Liver (tissue), 9 donors: ENCODE data around the gene SNCAIP. TPM values are rescaled to one million over a fixed set of nuclear protein-coding genes. Genes with fewer than 3 reads are reported as not detected.

Experiments
- DNase-seq: peaks from one replicate; pipeline ENCODE4 v3.0.0-alpha.2; 2017; ENCODE audit warnings: low spot score
- H3K27ac ChIP-seq, 2 donors: one replicate each; pipeline ENCODE4 v1.7.0; 2013; ENCODE audit warnings: inconsistent platforms in 2 of 2, low read length in 2 of 2, control low read depth in 1 of 2, low read depth in 1 of 2, mild to moderate bottlenecking in 1 of 2
- H3K27me3 ChIP-seq, 4 donors: one replicate each; pipeline versions ENCODE4 v1.6.1 to v1.7.0; 2013; ENCODE audit warnings: low read length in 3 of 4, inconsistent platforms in 1 of 4, mild to moderate bottlenecking in 1 of 4, moderate library complexity in 1 of 4; ENCODE audit not compliant: control insufficient read depth in 4 of 4, insufficient read depth in 4 of 4
- H3K36me3 ChIP-seq, 4 donors: one replicate each; pipeline versions ENCODE4 v1.6.1 to v1.7.0; 2013; ENCODE audit warnings: low read length in 3 of 4, mild to moderate bottlenecking in 3 of 4, low read depth in 1 of 4, moderate library complexity in 1 of 4; ENCODE audit not compliant: control insufficient read depth in 4 of 4, insufficient read depth in 3 of 4
- H3K4me1 ChIP-seq, 4 donors: one replicate each; pipeline versions ENCODE4 v1.6.1 to v1.7.0; 2013; ENCODE audit warnings: low read length in 3 of 4, mild to moderate bottlenecking in 3 of 4, moderate library complexity in 1 of 4; ENCODE audit not compliant: control insufficient read depth in 4 of 4, insufficient read depth in 4 of 4
- H3K4me3 ChIP-seq, 3 donors: one replicate each; pipeline versions ENCODE4 v1.6.1 to v1.7.0; 2013; ENCODE audit warnings: low read length in 3 of 3, control low read depth in 1 of 3, low read depth in 1 of 3, mild to moderate bottlenecking in 1 of 3
- H3K9ac ChIP-seq, 2 donors: one replicate each; pipeline ENCODE4 v1.7.0; 2013; ENCODE audit warnings: low read length in 2 of 2, mild to moderate bottlenecking in 2 of 2, moderate library complexity in 2 of 2, control low read depth in 1 of 2, low read depth in 1 of 2
- H3K9me3 ChIP-seq, 4 donors: one replicate each; pipeline versions ENCODE4 v1.6.1 to v1.7.0; 2013; ENCODE audit warnings: low read length in 3 of 4; ENCODE audit not compliant: control insufficient read depth in 4 of 4
- EGR1 ChIP-seq, 2 donors: IDR thresholded peaks; 2 replicates each; pipeline ENCODE4 v1.6.1; 2016 to 2018; ENCODE audit warnings: antibody characterized with exemption in 2 of 2, low read depth in 2 of 2
- FOXA1 ChIP-seq: IDR thresholded peaks from 2 replicates; pipeline ENCODE4 v1.6.1; 2016; ENCODE audit warnings: antibody characterized with exemption
- GABPA ChIP-seq, 2 donors: IDR thresholded peaks in 1 of 2; conservative IDR thresholded peaks in 1 of 2; 2 replicates each; pipeline ENCODE4 v1.6.1; 2016; ENCODE audit warnings: antibody characterized with exemption in 2 of 2, mild to moderate bottlenecking in 1 of 2, moderate library complexity in 1 of 2
- HNF4A ChIP-seq, 2 donors: conservative IDR thresholded peaks; 2 replicates each; pipeline ENCODE4 v1.6.1; 2016; ENCODE audit warnings: antibody characterized with exemption in 2 of 2, mild to moderate bottlenecking in 2 of 2
- HNF4G ChIP-seq: IDR thresholded peaks from 2 replicates; pipeline ENCODE4 v1.6.1; 2016; ENCODE audit warnings: antibody characterized with exemption
- JUND ChIP-seq, 2 donors: IDR thresholded peaks; 2 replicates each; pipeline ENCODE4 v1.6.1; 2016; ENCODE audit warnings: antibody characterized with exemption in 2 of 2
- NR2F2 ChIP-seq: IDR thresholded peaks from 2 replicates; pipeline ENCODE4 v1.6.1; 2016; ENCODE audit warnings: antibody characterized with exemption
- RXRA ChIP-seq, 2 donors: IDR thresholded peaks; 2 replicates each; pipeline ENCODE4 v1.6.1; 2017 to 2018; ENCODE audit warnings: antibody characterized with exemption in 2 of 2, mild to moderate bottlenecking in 1 of 2
- SP1 ChIP-seq: IDR thresholded peaks from 2 replicates; pipeline ENCODE4 v1.6.1; 2018; ENCODE audit warnings: antibody characterized with exemption, mild to moderate bottlenecking
- WGBS: extraction: QIAGEN DNeasy Blood & Tissue Kit; methylation state at CpG from one replicate; pipeline ENCODE4 v1.1.7; 2013; 5-methylcytosine and 5-hydroxymethylcytosine counted together
- polyA plus RNA-seq, 2 donors: library from polyadenylated mRNA; stranded (reverse) in 1 of 2; unstranded in 1 of 2; fragments of 200-250 nt in 1 of 2; fragments of >200 nt in 1 of 2; fragmentation: Nextera tagmentation in 1 of 2; extraction: Ambion mirVana in 1 of 2; gene quantifications; one replicate each; pipeline versions ENCODE4 v1.2.1 to v1.2.3, GENCODE V29; 2013 to 2015
- total RNA-seq, 2 donors: library from RNA; depleted of rRNA; stranded (reverse); fragments of >200 nt; gene quantifications; one replicate each; pipeline ENCODE4 v1.2.3, GENCODE V29; 2014
- TF ChIP-seq, protein P1 (sequence below): IDR thresholded peaks from 2 replicates; pipeline ENCODE4 v1.6.1; 2016; ENCODE audit warnings: antibody characterized with exemption
- TF ChIP-seq, protein P2 (sequence below): fragments of 150-350 bp; IDR thresholded peaks from 2 replicates; pipeline ENCODE4 v1.5.1; 2017; ENCODE audit warnings: improper control_type of control experiment, low read depth, low read length; ENCODE audit not compliant: missing input control
- donor health status: healthy.
- donor health status: healthy.
- donor health status: healthy.
- donor health status: healthy.
- donor health status: healthy.

SNCAIP gene
- total and polyA plus RNA-seq, 4 donors, result 0.17 to 2.1 (median 0.74) TPM

DNA sequence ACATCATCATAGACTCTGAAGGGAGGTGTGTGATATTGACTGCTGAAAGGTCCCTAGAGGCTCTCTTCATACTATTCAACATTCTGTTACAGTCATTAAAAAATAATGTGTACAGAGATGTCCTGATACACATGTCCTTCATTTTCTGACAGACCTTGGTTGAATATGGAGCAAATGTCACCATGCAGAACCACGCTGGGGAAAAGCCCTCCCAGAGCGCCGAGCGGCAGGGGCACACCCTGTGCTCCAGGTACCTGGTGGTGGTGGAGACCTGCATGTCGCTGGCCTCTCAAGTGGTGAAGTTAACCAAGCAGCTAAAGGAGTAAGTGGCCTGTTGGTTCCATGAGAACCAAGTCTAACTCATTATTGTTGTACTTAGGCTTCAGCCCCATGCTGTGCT is 132.4 kb downstream of the SNCAIP start (continued):
- TF ChIP-seq, protein P1, sequence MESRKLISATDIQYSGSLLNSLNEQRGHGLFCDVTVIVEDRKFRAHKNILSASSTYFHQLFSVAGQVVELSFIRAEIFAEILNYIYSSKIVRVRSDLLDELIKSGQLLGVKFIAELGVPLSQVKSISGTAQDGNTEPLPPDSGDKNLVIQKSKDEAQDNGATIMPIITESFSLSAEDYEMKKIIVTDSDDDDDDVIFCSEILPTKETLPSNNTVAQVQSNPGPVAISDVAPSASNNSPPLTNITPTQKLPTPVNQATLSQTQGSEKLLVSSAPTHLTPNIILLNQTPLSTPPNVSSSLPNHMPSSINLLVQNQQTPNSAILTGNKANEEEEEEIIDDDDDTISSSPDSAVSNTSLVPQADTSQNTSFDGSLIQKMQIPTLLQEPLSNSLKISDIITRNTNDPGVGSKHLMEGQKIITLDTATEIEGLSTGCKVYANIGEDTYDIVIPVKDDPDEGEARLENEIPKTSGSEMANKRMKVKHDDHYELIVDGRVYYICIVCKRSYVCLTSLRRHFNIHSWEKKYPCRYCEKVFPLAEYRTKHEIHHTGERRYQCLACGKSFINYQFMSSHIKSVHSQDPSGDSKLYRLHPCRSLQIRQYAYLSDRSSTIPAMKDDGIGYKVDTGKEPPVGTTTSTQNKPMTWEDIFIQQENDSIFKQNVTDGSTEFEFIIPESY, result no peak
- TF ChIP-seq RXRA (IDR thresholded peaks at IDR 0.05), result no peak
- TF ChIP-seq NR2F2, result no peak
- TF ChIP-seq JUND (IDR thresholded peaks at IDR 0.05), result no peak
- no peak for TF ChIP-seq GABPA (IDR thresholded peaks at IDR 0.05 in 1 of 2, conservative IDR thresholded peaks at IDR 0.05 in 1 of 2)

DNA sequence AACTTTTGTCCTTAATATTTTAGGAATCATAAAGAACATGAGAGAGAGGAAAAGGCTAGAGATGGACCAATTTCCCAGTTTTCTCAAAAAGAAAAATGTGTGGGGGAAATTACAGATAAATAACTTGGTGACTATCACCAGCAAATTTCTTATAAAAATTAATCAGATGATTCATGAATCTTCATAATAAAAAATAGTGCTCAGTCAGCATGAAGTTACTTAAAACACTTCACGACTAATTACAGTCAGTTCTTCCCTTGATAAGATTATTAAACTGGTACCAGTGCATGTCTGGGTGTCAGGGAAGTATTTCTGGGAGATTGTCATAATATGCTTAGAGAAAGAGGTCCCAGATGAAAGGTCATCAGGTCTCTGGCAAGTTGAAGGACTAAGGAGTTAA is 133.0 kb downstream of the SNCAIP start:
- WGBS, result 78% methylated on average over 1 of the region's 1 CpG
- H3K9me3 ChIP-seq, result no peaks in the 10 kb centered on the region
- H3K27ac ChIP-seq, result no peak overlapping the region
- H3K9ac ChIP-seq, result no peak overlapping the region
- H3K27me3 ChIP-seq, result no peaks in the 10 kb centered on the region
- no peak overlapping the region for H3K4me3 ChIP-seq
- no peak for TF ChIP-seq GABPA (IDR thresholded peaks at IDR 0.05 in 1 of 2, conservative IDR thresholded peaks at IDR 0.05 in 1 of 2)
- no peak for TF ChIP-seq FOXA1
- no peak for TF ChIP-seq RXRA (IDR thresholded peaks at IDR 0.05)
- no peak for TF ChIP-seq JUND (IDR thresholded peaks at IDR 0.05)
- no peak for TF ChIP-seq SP1
- no peak for TF ChIP-seq HNF4G
- no peak for TF ChIP-seq EGR1 (IDR thresholded peaks at IDR 0.05; ENCODE audit: low read depth in 2 of 2)
- TF ChIP-seq HNF4A (conservative IDR thresholded peaks at IDR 0.05), result no peak
- TF ChIP-seq, protein P1, result no peak
- TF ChIP-seq, protein P2, sequence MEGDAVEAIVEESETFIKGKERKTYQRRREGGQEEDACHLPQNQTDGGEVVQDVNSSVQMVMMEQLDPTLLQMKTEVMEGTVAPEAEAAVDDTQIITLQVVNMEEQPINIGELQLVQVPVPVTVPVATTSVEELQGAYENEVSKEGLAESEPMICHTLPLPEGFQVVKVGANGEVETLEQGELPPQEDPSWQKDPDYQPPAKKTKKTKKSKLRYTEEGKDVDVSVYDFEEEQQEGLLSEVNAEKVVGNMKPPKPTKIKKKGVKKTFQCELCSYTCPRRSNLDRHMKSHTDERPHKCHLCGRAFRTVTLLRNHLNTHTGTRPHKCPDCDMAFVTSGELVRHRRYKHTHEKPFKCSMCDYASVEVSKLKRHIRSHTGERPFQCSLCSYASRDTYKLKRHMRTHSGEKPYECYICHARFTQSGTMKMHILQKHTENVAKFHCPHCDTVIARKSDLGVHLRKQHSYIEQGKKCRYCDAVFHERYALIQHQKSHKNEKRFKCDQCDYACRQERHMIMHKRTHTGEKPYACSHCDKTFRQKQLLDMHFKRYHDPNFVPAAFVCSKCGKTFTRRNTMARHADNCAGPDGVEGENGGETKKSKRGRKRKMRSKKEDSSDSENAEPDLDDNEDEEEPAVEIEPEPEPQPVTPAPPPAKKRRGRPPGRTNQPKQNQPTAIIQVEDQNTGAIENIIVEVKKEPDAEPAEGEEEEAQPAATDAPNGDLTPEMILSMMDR, result no peak
- no peaks in the 10 kb centered on the region for H3K4me1 ChIP-seq
- no peak for DNase-seq
- peaks cover 0 to 3% (median 1%) of the 10 kb centered on the region in 4 donors for H3K36me3 ChIP-seq

DNA sequence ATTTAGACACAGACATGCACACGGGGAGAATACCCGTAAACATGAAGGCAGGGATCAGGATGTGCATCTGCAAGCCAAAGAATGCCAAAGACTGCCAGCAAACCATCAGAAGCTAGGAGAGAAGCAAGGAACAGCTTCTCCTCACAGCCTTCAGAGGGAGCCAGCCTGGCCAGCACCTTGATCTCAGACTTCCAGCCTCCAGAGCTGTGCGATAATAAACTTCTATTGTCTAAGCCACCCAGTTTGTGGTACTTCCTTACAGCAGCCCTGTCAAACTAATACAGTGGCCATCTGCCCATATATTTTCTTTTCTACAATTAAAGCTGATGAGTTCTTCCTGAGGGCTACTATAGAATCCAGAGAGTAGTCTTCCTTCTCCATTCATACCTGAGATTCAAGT is 135.0 kb downstream of the SNCAIP start:
- H3K36me3 ChIP-seq, result peaks cover 0 to 11% (median 2%) of the 10 kb centered on the region in 4 donors
- H3K27ac ChIP-seq, result no peak overlapping the region
- WGBS, result 95% methylated on average over 3 of the region's 3 CpGs
- H3K9ac ChIP-seq, result no peak overlapping the region
- H3K27me3 ChIP-seq, result no peaks in the 10 kb centered on the region
- no peaks in the 10 kb centered on the region for H3K9me3 ChIP-seq
- no peak for DNase-seq
- no peak overlapping the region for H3K4me3 ChIP-seq
- H3K4me1 ChIP-seq, result no peaks in the 10 kb centered on the region
- no peak for TF ChIP-seq HNF4G
